WTC11 (cell line): Measurements from ENCODE around the gene SPSB4. TPM values are rescaled to one million over a fixed set of nuclear protein-coding genes. Genes with fewer than 3 reads are reported as not detected.

ENCODE experiments used
- ATAC-seq: fragments of 200-7000 bp; cut with Tn5 transposase; 2 replicates; pipeline ENCODE4 v1.10.0; 2021; ENCODE audit warnings: mild to moderate bottlenecking, moderate library complexity
- CTCF ChIA-PET: fragments of 300-600 bp; sonication (Branson Sonifier 250); formaldehyde crosslinking; loops from one replicate; lab custom pipeline; 2021; ENCODE audit warnings: antibody characterized with exemption; lab: Charles Lee
- POLR2A ChIA-PET: fragments of 350-600 bp; sonication (Branson Sonifier 250); formaldehyde crosslinking; loops from one replicate; lab custom pipeline; 2021; ENCODE audit warnings: antibody characterized with exemption; lab: Charles Lee
- DNase-seq: peaks from one replicate; pipeline ENCODE4 v3.0.0; 2021; ENCODE audit warnings: low spot score
- H3K27ac Mint-ChIP-seq: 2 replicates; pipeline ENCODE4 v1.8.0; 2021; ENCODE audit warnings: mixed read lengths
- H3K27me3 Mint-ChIP-seq: 2 replicates; pipeline ENCODE4 v1.8.0; 2021; ENCODE audit warnings: low read depth, mild to moderate bottlenecking, moderate library complexity, mixed read lengths
- H3K36me3 Mint-ChIP-seq: 2 replicates; pipeline ENCODE4 v1.8.0; 2021; ENCODE audit warnings: mixed read lengths
- H3K4me1 Mint-ChIP-seq: 2 replicates; pipeline ENCODE4 v1.8.0; 2022; ENCODE audit warnings: mixed read lengths
- H3K4me3 Mint-ChIP-seq: 2 replicates; pipeline ENCODE4 v1.8.0; 2021; ENCODE audit warnings: mild to moderate bottlenecking, moderate library complexity, mixed read lengths
- H3K9me3 Mint-ChIP-seq: 2 replicates; pipeline ENCODE4 v1.8.0; 2021; ENCODE audit warnings: mixed read lengths
- ATF1 ChIP-seq: sonication (generic); formaldehyde crosslinking; IDR thresholded peaks from 2 replicates; pipeline ENCODE4 v1.8.1; 2023; ENCODE audit warnings: mild to moderate bottlenecking, moderate library complexity, missing genetic modification reagents
- CREB1 ChIP-seq: sonication (generic); formaldehyde crosslinking; IDR thresholded peaks from 2 replicates; pipeline ENCODE4 v1.8.0; 2023; ENCODE audit warnings: mild to moderate bottlenecking, missing genetic modification reagents
- ELF4 ChIP-seq: sonication (generic); formaldehyde crosslinking; IDR thresholded peaks from 2 replicates; pipeline ENCODE4 v1.8.1; 2022; ENCODE audit warnings: low read depth, mild to moderate bottlenecking, moderate library complexity, missing genetic modification reagents
- EMX1 ChIP-seq: fragments of 250-450 bp; sonication (Bioruptor Pico); IDR thresholded peaks from 2 replicates; pipeline ENCODE4 v1.8.0; 2021; ENCODE audit warnings: mild to moderate bottlenecking
- ESRRA ChIP-seq: sonication (generic); formaldehyde crosslinking; IDR thresholded peaks from 2 replicates; pipeline ENCODE4 v1.8.1; 2022; ENCODE audit warnings: mild to moderate bottlenecking, missing genetic modification reagents, borderline replicate concordance
- FOXK1 ChIP-seq: sonication (generic); formaldehyde crosslinking; IDR thresholded peaks from 2 replicates; pipeline ENCODE4 v1.8.0; 2022; ENCODE audit warnings: mild to moderate bottlenecking, moderate library complexity, missing genetic modification reagents
- GABPB1 ChIP-seq: sonication (generic); formaldehyde crosslinking; IDR thresholded peaks from 2 replicates; pipeline ENCODE4 v1.8.1; 2023; ENCODE audit warnings: mild to moderate bottlenecking, missing genetic modification reagents
- GRHL2 ChIP-seq: fragments of 250-450 bp; sonication (Bioruptor Pico); IDR thresholded peaks from 2 replicates; pipeline ENCODE4 v1.8.0; 2022; ENCODE audit warnings: mild to moderate bottlenecking, moderate library complexity; ENCODE audit not compliant: insufficient replicate concordance, severe bottlenecking
- GTF2I ChIP-seq: fragments of 250-450 bp; sonication (Bioruptor Pico); conservative IDR thresholded peaks from 2 replicates; pipeline ENCODE4 v1.4.0; 2021; ENCODE audit warnings: mild to moderate bottlenecking
- NR1H2 ChIP-seq: sonication (generic); formaldehyde crosslinking; IDR thresholded peaks from 2 replicates; pipeline ENCODE4 v1.9.0; 2021; ENCODE audit warnings: mild to moderate bottlenecking, moderate library complexity, missing genetic modification reagents
- NR2C2 ChIP-seq: sonication (generic); formaldehyde crosslinking; IDR thresholded peaks from 2 replicates; pipeline ENCODE4 v1.8.0; 2022; ENCODE audit warnings: mild to moderate bottlenecking, missing genetic modification reagents
- NR3C1 ChIP-seq: sonication (generic); formaldehyde crosslinking; conservative IDR thresholded peaks from 2 replicates; pipeline ENCODE4 v1.8.1; 2023; ENCODE audit warnings: low read depth, mild to moderate bottlenecking, missing genetic modification reagents
- RELA ChIP-seq: sonication (generic); formaldehyde crosslinking; IDR thresholded peaks from 2 replicates; pipeline ENCODE4 v1.8.1; 2022; ENCODE audit warnings: missing genetic modification reagents, mild to moderate bottlenecking, borderline replicate concordance
- RORB ChIP-seq: fragments of 250-450 bp; sonication (Bioruptor Pico); IDR thresholded peaks from 2 replicates; pipeline ENCODE4 v1.9.0; 2021; ENCODE audit warnings: mild to moderate bottlenecking
- SMAD3 ChIP-seq: sonication (generic); formaldehyde crosslinking; IDR thresholded peaks from 2 replicates; pipeline ENCODE4 v1.8.0; 2022; ENCODE audit warnings: missing genetic modification reagents, mild to moderate bottlenecking, borderline replicate concordance
- TCF7 ChIP-seq: sonication (generic); formaldehyde crosslinking; IDR thresholded peaks from 2 replicates; pipeline ENCODE4 v1.8.0; 2022; ENCODE audit warnings: mild to moderate bottlenecking, low read depth, missing genetic modification reagents, moderate library complexity
- TEAD1 ChIP-seq: sonication (generic); formaldehyde crosslinking; IDR thresholded peaks from 2 replicates; pipeline ENCODE4 v1.8.0; 2022; ENCODE audit warnings: mild to moderate bottlenecking, missing genetic modification reagents
- ZNF121 ChIP-seq: sonication (generic); formaldehyde crosslinking; IDR thresholded peaks from 2 replicates; pipeline ENCODE4 v1.8.0; 2023; ENCODE audit warnings: missing genetic modification reagents
- ZNF219 ChIP-seq: sonication (generic); formaldehyde crosslinking; IDR thresholded peaks from 2 replicates; pipeline ENCODE4 v1.8.0; 2023; ENCODE audit warnings: missing genetic modification reagents, mild to moderate bottlenecking, borderline replicate concordance
- ZNF396 ChIP-seq: fragments of 250-450 bp; sonication (Bioruptor Pico); IDR thresholded peaks from 2 replicates; pipeline ENCODE4 v1.8.0; 2021; ENCODE audit warnings: mild to moderate bottlenecking, moderate library complexity, borderline replicate concordance
- total RNA-seq: library from RNA; stranded (reverse); gene quantifications from 3 replicates; pipeline ENCODE4 v1.2.3, GENCODE V29; 2021
- TF ChIP-seq, protein P1 (sequence below): fragments of 250-450 bp; sonication (Bioruptor Pico); IDR thresholded peaks from 2 replicates; pipeline ENCODE4 v1.8.0; 2021; ENCODE audit warnings: mild to moderate bottlenecking
- TF ChIP-seq, protein P2 (sequence below): sonication (generic); formaldehyde crosslinking; IDR thresholded peaks from 2 replicates; pipeline ENCODE4 v1.8.0; 2023; ENCODE audit warnings: missing genetic modification reagents
- TF ChIP-seq, protein P3 (sequence below): sonication (generic); formaldehyde crosslinking; IDR thresholded peaks from 2 replicates; pipeline ENCODE4 v1.8.0; 2023; ENCODE audit warnings: missing genetic modification reagents, mild to moderate bottlenecking, borderline replicate concordance
- TF ChIP-seq, protein P4 (sequence below): fragments of 250-450 bp; sonication (Bioruptor Pico); IDR thresholded peaks from 2 replicates; pipeline ENCODE4 v1.9.0; 2021; ENCODE audit warnings: mild to moderate bottlenecking

SPSB4 gene
- total RNA-seq, 1 experiment from 2014 or later = 19.7 TPM

DNA sequence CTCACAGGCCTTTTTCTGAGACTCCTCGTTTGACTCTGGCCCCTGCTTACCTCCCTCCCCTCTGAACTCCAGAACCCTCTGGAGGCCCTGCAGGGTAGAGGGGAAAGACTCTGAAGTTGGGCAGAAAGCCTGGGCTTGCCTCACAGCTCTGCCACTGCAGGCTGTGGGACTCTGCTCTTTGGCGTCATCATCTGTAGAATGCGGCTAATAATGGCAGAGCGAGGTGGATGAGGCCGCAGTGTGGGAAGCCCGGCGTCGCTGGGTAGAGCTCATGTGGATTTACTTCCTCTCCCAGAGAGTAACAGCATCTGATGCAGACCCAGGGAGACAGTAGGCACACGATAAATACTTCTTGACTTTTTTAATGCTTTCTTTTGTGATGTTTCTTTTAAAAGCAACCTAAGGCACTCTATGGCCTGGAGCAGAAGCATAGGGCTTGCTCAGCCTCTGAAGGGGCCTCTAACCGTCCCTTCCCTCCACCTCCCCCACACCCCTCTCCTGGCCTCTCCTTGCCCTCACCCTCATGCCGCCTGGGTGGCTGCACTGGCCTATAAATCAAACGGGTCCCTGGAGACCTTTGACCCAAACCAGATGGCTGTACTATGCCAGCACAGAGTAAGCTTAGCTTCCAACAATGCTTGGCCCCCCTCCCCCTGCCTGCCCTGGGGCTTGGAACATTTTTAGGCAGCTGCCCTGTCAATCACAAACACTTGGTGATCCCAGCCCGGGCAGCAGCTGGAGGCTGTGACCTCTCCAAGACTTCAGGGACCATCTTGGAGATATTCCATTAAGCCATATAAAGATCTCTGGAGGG lies 32.9 kb downstream of the SPSB4 start:
- Mint-ChIP-seq H3K27ac (peak overlapping the region; percentile 54; the same call in 1 of the 2 replicates), H3K4me3 (no peak overlapping the region), H3K4me1 (peaks cover 89% of the 10 kb centered on the region), H3K27me3 (no peaks in the 10 kb centered on the region), H3K36me3 (no peaks in the 10 kb centered on the region), H3K9me3 (no peaks in the 10 kb centered on the region)
- TF ChIP-seq CREB1 (no peak), NR3C1 (no peak), RELA (CRISPR knock-in tag) (no peak), ATF1 (CRISPR knock-in tag) (no peak), SMAD3 (CRISPR knock-in tag) (no peak), TEAD1 (CRISPR knock-in tag) (no peak), FOXK1 (CRISPR knock-in tag) (no peak), ZNF396 (CRISPR knock-in tag) (no peak), ZNF121 (no peak), ELF4 (no peak), NR2C2 (CRISPR knock-in tag) (no peak), GTF2I (CRISPR knock-in tag) (no peak)
- TF ChIP-seq, protein P1, sequence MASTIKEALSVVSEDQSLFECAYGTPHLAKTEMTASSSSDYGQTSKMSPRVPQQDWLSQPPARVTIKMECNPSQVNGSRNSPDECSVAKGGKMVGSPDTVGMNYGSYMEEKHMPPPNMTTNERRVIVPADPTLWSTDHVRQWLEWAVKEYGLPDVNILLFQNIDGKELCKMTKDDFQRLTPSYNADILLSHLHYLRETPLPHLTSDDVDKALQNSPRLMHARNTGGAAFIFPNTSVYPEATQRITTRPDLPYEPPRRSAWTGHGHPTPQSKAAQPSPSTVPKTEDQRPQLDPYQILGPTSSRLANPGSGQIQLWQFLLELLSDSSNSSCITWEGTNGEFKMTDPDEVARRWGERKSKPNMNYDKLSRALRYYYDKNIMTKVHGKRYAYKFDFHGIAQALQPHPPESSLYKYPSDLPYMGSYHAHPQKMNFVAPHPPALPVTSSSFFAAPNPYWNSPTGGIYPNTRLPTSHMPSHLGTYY (CRISPR knock-in tag) = no peak
- POLR2A ChIA-PET = no interaction called here
- DNase-seq = no peak
- no peak for ATAC-seq
- CTCF ChIA-PET = interaction anchor here (0.9 to 2.9 kb wide), 6 partner anchors 9 to 227 kb away, joined by 3 to 14 read pairs (median 6); partner anchors contain the start of gene SPSB4

DNA sequence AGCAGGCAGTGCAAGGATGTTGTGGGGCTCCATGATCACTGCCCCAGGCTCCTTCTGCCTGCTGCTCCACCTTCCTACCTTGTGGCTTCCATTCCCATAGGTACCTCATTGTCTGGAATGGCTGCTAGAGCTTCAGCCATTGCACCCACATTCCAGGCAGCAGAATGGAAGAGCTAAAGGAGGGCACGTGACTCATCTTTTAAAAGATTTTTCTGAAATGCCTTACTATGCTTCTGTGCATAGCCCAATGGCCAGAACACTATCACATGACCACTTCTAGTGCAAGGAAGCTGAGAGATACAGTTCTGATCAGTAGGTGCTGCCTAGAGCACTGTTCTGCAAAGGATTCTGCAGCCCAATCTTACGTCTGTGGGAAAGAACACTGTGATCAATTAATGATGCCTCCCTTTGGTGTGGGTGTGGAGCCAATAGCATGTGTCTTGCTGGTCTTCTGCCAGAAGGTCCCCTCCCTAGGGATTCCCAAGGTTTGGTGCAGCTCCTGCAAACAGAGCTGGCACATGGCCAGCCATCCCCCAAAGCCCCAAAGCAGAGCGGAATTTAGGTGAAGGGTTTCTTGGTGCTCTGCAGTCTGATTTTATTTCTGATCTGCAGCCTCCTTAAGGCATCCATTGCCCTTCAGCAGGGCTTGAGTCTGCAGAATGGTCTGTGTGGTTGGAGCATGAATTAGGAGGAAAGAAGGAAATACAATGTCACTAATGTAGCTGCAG lies 34.4 kb downstream of the SPSB4 start:
- no peak for ATAC-seq
- H3K4me3 Mint-ChIP-seq = no peak overlapping the region
- no peaks in the 10 kb centered on the region for H3K27me3 Mint-ChIP-seq
- H3K4me1 Mint-ChIP-seq = peaks cover 91% of the 10 kb centered on the region
- no peak for DNase-seq
- no peaks in the 10 kb centered on the region for H3K9me3 Mint-ChIP-seq
- H3K27ac Mint-ChIP-seq = 0 out of 2 replicates have a peak overlapping the region, but pooled peaks have one; percentile 48
- no peaks in the 10 kb centered on the region for H3K36me3 Mint-ChIP-seq
- CTCF ChIA-PET = interaction anchor here (2.3 to 3.5 kb wide), 4 partner anchors 11 to 34 kb away, joined by 8 to 22 read pairs (median 14); partner anchors contain the start of gene SPSB4
- POLR2A ChIA-PET = no interaction called here
- TF ChIP-seq, protein P1 (CRISPR knock-in tag) = no peak
- TF ChIP-seq GABPB1 (CRISPR knock-in tag) (no peak), ESRRA (no peak), ZNF121 (no peak), EMX1 (CRISPR knock-in tag) (no peak), NR1H2 (CRISPR knock-in tag) (no peak), TCF7 (CRISPR knock-in tag) (no peak), TEAD1 (CRISPR knock-in tag) (no peak), ZNF219 (CRISPR knock-in tag) (no peak), GRHL2 (no peak), NR2C2 (CRISPR knock-in tag) (no peak), RORB (CRISPR knock-in tag) (no peak)
- TF ChIP-seq, protein P2, sequence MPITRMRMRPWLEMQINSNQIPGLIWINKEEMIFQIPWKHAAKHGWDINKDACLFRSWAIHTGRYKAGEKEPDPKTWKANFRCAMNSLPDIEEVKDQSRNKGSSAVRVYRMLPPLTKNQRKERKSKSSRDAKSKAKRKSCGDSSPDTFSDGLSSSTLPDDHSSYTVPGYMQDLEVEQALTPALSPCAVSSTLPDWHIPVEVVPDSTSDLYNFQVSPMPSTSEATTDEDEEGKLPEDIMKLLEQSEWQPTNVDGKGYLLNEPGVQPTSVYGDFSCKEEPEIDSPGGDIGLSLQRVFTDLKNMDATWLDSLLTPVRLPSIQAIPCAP = no peak
- TF ChIP-seq, protein P3, sequence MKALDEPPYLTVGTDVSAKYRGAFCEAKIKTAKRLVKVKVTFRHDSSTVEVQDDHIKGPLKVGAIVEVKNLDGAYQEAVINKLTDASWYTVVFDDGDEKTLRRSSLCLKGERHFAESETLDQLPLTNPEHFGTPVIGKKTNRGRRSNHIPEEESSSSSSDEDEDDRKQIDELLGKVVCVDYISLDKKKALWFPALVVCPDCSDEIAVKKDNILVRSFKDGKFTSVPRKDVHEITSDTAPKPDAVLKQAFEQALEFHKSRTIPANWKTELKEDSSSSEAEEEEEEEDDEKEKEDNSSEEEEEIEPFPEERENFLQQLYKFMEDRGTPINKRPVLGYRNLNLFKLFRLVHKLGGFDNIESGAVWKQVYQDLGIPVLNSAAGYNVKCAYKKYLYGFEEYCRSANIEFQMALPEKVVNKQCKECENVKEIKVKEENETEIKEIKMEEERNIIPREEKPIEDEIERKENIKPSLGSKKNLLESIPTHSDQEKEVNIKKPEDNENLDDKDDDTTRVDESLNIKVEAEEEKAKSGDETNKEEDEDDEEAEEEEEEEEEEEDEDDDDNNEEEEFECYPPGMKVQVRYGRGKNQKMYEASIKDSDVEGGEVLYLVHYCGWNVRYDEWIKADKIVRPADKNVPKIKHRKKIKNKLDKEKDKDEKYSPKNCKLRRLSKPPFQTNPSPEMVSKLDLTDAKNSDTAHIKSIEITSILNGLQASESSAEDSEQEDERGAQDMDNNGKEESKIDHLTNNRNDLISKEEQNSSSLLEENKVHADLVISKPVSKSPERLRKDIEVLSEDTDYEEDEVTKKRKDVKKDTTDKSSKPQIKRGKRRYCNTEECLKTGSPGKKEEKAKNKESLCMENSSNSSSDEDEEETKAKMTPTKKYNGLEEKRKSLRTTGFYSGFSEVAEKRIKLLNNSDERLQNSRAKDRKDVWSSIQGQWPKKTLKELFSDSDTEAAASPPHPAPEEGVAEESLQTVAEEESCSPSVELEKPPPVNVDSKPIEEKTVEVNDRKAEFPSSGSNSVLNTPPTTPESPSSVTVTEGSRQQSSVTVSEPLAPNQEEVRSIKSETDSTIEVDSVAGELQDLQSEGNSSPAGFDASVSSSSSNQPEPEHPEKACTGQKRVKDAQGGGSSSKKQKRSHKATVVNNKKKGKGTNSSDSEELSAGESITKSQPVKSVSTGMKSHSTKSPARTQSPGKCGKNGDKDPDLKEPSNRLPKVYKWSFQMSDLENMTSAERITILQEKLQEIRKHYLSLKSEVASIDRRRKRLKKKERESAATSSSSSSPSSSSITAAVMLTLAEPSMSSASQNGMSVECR (CRISPR knock-in tag) = no peak
- TF ChIP-seq, protein P4, sequence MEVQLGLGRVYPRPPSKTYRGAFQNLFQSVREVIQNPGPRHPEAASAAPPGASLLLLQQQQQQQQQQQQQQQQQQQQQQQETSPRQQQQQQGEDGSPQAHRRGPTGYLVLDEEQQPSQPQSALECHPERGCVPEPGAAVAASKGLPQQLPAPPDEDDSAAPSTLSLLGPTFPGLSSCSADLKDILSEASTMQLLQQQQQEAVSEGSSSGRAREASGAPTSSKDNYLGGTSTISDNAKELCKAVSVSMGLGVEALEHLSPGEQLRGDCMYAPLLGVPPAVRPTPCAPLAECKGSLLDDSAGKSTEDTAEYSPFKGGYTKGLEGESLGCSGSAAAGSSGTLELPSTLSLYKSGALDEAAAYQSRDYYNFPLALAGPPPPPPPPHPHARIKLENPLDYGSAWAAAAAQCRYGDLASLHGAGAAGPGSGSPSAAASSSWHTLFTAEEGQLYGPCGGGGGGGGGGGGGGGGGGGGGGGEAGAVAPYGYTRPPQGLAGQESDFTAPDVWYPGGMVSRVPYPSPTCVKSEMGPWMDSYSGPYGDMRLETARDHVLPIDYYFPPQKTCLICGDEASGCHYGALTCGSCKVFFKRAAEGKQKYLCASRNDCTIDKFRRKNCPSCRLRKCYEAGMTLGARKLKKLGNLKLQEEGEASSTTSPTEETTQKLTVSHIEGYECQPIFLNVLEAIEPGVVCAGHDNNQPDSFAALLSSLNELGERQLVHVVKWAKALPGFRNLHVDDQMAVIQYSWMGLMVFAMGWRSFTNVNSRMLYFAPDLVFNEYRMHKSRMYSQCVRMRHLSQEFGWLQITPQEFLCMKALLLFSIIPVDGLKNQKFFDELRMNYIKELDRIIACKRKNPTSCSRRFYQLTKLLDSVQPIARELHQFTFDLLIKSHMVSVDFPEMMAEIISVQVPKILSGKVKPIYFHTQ (CRISPR knock-in tag) = no peak
